ENCODE measurements around the gene ERBB2.

ERBB2 gene

DNA sequence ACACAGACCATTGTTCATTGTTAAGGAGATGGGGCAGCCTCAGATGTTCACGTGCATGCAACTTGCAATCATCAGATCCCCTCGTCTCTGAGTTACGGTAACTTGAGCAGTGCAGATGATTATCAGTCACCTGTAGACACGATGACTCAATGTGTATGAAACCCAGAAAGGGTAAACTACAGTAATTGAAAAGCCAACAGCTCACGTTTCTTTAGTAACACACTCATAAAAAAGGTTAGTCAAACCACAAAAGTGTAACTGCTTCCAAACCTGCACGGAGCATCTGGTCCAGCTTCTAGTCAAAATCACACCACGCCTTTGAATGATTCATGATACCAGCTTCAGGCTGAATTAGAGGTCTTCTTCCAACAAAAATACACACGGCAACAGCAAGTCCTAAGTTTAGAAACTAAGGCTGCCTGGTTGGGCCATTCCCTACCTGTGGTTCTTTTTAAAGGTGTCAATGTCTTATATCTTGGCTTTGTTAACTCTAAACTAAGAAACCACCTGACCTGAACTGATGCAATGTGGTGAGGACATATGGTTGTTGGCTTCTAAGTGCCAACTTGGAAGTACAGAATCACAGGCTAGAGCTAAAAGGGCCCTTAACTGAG is 70.2 kb downstream of the ERBB2 start:
- Histone ChIP-seq H3K4me3 (no peak overlapping the region), H3K27ac (peak overlapping the region in 10 of 21 experiments; percentile 8 to 91 (median 50))

DNA sequence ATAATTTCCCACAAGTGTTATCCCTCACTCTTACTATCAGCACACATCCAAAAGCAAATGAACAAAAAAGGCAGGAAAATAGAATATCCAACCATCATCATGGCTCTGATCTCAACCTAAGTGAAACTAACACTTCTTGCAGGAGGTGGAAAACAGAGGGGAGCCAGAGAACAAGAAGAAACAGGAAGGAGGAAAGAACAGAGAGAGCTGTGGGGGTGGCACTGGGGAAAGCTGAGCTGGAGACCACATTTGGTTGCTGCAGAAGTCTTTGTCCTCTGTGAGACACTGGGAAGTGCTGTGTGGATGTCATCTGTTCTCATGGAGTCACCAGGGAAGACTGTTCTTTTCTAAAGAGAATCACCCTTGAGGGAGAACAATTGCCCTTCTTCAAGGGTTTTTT is 72.6 kb downstream of the ERBB2 start:
- Histone ChIP-seq H3K4me3 (no peak overlapping the region), H3K27ac (peak overlapping the region in 10 of 21 experiments; percentile 22 to 91 (median 74))

DNA sequence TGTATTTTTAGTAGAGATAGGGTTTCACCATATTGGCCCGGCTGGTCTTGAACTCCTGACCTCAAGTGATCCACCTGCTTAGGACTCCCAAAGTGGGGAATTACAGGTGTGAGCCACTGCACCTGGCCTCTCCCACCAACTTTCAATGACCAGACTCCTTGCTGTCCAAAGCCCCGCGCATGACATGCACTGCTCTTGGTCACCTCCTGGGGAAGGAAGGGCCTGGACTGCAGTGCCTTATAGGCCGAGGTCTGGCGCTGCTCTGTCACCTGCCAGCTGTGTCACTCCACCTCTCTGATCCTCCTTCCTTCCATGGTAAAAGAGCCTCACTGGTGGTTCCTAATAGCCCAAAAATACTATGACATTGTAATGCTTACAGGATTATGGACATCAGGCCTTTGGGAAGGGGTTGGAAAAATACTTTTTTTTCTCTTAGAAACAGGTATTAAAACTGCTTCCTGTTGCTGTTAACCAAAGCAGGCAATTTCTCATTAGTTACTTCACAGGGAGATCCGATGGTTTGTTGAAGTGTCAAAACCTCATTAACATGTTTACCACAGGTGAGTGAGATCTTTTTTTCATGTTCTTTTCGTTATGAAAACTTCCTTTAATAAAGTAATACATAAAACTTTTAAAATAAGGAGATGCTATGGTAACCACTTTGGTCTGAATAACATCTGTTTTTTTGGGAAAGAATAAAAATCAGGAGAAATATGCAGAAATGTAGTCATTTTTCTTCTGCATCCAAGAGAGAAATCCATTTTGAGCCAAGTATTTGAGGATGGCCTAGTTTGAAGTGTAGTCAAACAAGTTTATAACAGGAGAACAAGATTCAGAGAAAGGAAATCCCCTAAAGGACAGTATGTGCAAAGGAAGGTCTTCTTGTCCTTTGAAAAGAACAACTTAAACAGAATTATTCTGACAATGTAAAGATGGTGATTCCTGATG is 73.4 kb downstream of the ERBB2 start:
- no peak overlapping the region for H3K4me3 ChIP-seq
- peak overlapping the region in 13 of 21 experiments; percentile 22 to 91 (median 64) for H3K27ac ChIP-seq

DNA sequence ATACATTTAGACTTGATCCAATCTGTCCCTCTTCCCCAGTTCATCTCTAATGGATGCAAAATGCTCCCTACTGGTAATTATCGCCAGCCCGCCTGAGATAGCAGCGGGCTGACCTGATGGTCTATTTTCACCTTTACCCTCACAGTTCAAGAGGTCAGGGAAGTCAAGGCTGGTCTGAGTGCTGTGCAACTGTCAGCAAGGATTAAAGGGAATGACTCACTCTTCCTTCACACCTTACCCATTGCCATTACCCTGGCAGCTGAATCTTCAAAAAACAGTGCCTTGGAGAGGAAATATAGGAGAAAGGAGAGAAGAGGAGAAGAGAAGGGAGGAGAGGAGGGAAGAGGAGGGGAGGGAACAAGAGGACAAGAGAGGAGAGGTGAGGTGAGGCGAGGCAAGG is 74.2 kb downstream of the ERBB2 start:
- H3K27ac ChIP-seq = peak overlapping the region in 8 of 21 experiments; percentile 28 to 91 (median 75)
- H3K4me3 ChIP-seq = no peak overlapping the region

DNA sequence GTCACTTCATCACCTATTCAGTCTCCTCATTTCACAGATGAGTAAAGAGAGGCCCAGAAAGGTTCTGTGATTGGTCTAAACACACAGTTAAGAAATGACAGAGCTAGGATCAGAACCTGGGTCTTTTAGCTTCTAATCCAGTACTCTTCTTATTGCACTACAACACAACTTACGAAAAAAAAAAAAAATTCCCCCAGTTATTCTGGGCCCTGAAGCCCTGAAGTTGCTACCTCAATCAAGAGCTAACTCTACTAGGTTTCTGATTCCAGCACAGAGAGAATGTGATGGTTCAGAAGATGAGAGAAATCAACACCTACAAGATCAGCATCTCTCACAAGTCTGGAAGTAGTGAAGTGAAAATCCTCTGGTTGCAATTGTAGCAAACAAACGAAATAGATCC is 75.2 kb downstream of the ERBB2 start:
- peak overlapping the region in 2 of 7 experiments; percentile 10 to 14 for H3K4me3 ChIP-seq
- peak overlapping the region in 8 of 21 experiments; percentile 16 to 91 (median 78) for H3K27ac ChIP-seq

DNA sequence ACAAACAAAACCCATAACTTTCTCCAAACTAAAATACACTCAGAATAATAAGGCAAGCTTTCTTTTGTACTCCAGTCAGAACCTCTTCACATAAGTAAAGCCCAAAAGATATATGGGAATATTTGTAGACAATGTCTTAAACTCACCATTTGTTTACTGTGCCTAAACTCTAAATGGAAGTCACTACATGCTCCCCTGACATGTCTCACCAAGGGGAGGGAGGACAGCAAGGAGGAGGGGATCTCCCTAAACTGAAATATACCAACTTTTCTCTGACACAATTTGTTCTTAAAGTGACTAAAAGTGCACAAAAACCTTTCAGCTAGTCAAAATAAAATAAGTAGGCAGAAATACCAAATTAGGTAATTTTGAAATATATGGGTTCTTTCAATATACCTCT is 76.4 kb downstream of the ERBB2 start:
- Histone ChIP-seq H3K27ac (peak overlapping the region in 14 of 21 experiments; percentile 1 to 91 (median 68)), H3K4me3 (peak overlapping the region in 5 of 7 experiments; percentile 4 to 25 (median 14))

DNA sequence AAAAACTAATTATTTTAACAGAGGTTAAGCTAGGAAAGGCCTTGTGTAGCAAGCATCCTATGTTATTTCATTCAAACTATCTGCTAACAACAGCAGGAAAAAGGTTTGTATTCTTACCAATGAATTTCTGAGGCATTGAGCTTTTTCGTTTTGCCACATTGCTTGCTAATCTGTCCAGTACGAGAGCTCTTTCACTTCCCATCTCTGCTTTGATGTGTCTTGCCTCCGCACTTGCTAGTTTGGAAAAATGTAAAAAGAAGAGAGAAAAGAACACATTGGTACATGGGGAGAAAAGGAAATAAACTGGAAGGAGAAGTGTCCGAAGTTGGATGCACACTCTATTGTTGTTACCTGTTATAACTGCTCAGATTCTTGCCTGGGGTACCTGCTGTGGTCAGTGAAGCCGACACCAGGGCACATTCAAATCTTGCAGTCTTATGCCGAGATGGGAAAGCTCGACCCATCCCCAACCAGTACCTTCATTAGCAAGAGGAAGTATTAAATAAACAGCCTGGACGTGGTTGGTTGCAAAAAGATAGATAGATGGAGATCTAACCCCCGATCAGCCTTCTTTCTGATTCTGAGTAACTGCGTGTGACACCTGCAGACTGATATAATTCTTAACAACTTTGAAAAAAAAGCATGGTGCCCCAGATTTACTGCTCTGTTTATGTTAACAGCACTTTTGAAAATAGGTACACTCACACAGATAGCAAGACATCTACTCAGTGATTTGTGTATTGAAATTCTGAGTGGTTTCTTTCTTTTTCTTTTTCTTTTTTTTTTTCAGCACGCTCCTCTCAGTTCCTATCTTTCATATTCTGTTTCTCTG is 77.9 kb downstream of the ERBB2 start:
- Histone ChIP-seq H3K4me3 (peak overlapping the region in 6 of 7 experiments; percentile 8 to 25 (median 14)), H3K27ac (peak overlapping the region in 11 of 21 experiments; percentile 16 to 91 (median 74))
